Trophoblast cell (in vitro differentiated cells and primary cell): ENCODE data around the gene SH3BP5.

ENCODE experiments used
- DNase-seq, 2 donors: peaks; one replicate each; pipeline ENCODE4 v3.0.0-alpha.2; 2016
- H2AFZ ChIP-seq: 2 replicates; pipeline ENCODE4 v1.6.1; 2013; ENCODE audit warnings: low read length, moderate library complexity, mild to moderate bottlenecking; ENCODE audit not compliant: insufficient read depth, poor library complexity
- H2AK5ac ChIP-seq: 2 replicates; pipeline ENCODE4 v1.6.1; 2013; ENCODE audit warnings: mild to moderate bottlenecking, low read length
- H2BK120ac ChIP-seq: 2 replicates; pipeline ENCODE4 v1.6.1; 2013; ENCODE audit warnings: low read length, mild to moderate bottlenecking, moderate library complexity; ENCODE audit not compliant: insufficient read depth, poor library complexity
- H2BK12ac ChIP-seq: 2 replicates; pipeline ENCODE4 v1.6.1; 2013; ENCODE audit warnings: mild to moderate bottlenecking, low read length, moderate library complexity
- H2BK5ac ChIP-seq: 2 replicates; pipeline ENCODE4 v1.6.1; 2013; ENCODE audit warnings: low read length, low read depth, moderate library complexity, mild to moderate bottlenecking; ENCODE audit not compliant: poor library complexity
- H3K14ac ChIP-seq: 2 replicates; pipeline ENCODE4 v1.6.1; 2013; ENCODE audit warnings: mild to moderate bottlenecking, low read length
- H3K18ac ChIP-seq: 2 replicates; pipeline ENCODE4 v1.6.1; 2013; ENCODE audit warnings: mild to moderate bottlenecking, low read length
- H3K23ac ChIP-seq: 2 replicates; pipeline ENCODE4 v1.6.1; 2013; ENCODE audit warnings: low read length
- H3K27ac ChIP-seq: 2 replicates; pipeline ENCODE4 v1.5.1; 2013; ENCODE audit warnings: low read depth, mild to moderate bottlenecking, inconsistent platforms, low read length, moderate library complexity
- H3K27me3 ChIP-seq: 2 replicates; pipeline ENCODE4 v1.6.1; 2013; ENCODE audit warnings: inconsistent platforms, mild to moderate bottlenecking, low read length, moderate library complexity; ENCODE audit not compliant: insufficient read depth
- H3K36me3 ChIP-seq, 2 experiments: 1 replicate in 1 of 2; 2 replicates in 1 of 2; pipeline ENCODE4 v1.6.1; 2013; ENCODE audit warnings: low read length in 2 of 2, mild to moderate bottlenecking in 2 of 2, moderate library complexity in 1 of 2; ENCODE audit not compliant: insufficient read depth in 2 of 2, control insufficient read depth in 1 of 2
- H3K4ac ChIP-seq: 2 replicates; pipeline ENCODE4 v1.6.1; 2013; ENCODE audit warnings: low read depth, mild to moderate bottlenecking, low read length, moderate library complexity
- H3K4me1 ChIP-seq, 2 experiments: 1 replicate in 1 of 2; 2 replicates in 1 of 2; pipeline ENCODE4 v1.6.1; 2013; ENCODE audit warnings: low read length in 2 of 2, mild to moderate bottlenecking in 2 of 2, moderate library complexity in 1 of 2; ENCODE audit not compliant: insufficient read depth in 2 of 2, control insufficient read depth in 1 of 2
- H3K4me2 ChIP-seq: 2 replicates; pipeline ENCODE4 v1.6.1; 2013; ENCODE audit warnings: inconsistent platforms, mild to moderate bottlenecking, low read length, moderate library complexity
- H3K4me3 ChIP-seq: 2 replicates; pipeline ENCODE4 v1.5.1; 2013; ENCODE audit warnings: mild to moderate bottlenecking, low read depth, low read length, inconsistent platforms
- H3K79me1 ChIP-seq: one replicate; pipeline ENCODE4 v1.6.1; 2013; ENCODE audit warnings: low read length
- H3K79me2 ChIP-seq: 2 replicates; pipeline ENCODE4 v1.6.1; 2013; ENCODE audit warnings: low read length, mild to moderate bottlenecking; ENCODE audit not compliant: control insufficient read depth, insufficient read depth, poor library complexity
- H3K9ac ChIP-seq: 2 replicates; pipeline ENCODE4 v1.6.1; 2013; ENCODE audit warnings: mild to moderate bottlenecking, low read length
- H3K9me3 ChIP-seq: 2 replicates; pipeline ENCODE4 v1.6.1; 2013; ENCODE audit warnings: low read depth, mild to moderate bottlenecking, control low read depth, inconsistent platforms, low read length; ENCODE audit not compliant: insufficient read depth
- H4K12ac ChIP-seq: 2 replicates; pipeline ENCODE4 v1.6.1; 2013; ENCODE audit warnings: low read depth, mild to moderate bottlenecking, low read length, moderate library complexity
- H4K8ac ChIP-seq: 2 replicates; pipeline ENCODE4 v1.6.1; 2013; ENCODE audit warnings: low read depth, mild to moderate bottlenecking, low read length, moderate library complexity
- H4K91ac ChIP-seq: one replicate; pipeline ENCODE4 v1.6.1; 2013; ENCODE audit warnings: low read depth, mild to moderate bottlenecking, low read length, moderate library complexity
- WGBS: extraction: QIAGEN DNeasy Blood & Tissue Kit; methylation state at CpG from one replicate; pipeline ENCODE4 v1.1.7; 2013; ENCODE audit warnings: missing lambda C conversion rate; ENCODE audit not compliant: insufficient read length, insufficient coverage; ENCODE audit errors: extremely low coverage; 5-methylcytosine and 5-hydroxymethylcytosine counted together

Gene SH3BP5

GRCh38 chr3:15243822-15244482 is 88.4 kb downstream of the SH3BP5 start:
- Histone ChIP-seq H3K14ac (no peak overlapping the region), H3K4me1 (no peaks in the 10 kb centered on the region), H3K9me3 (no peaks in the 10 kb centered on the region), H3K4ac (no peak overlapping the region), H3K18ac (no peak overlapping the region), H3K23ac (no peak overlapping the region), H3K9ac (no peak overlapping the region), H4K91ac (no peak overlapping the region), H3K4me2 (no peak overlapping the region), H4K8ac (no peak overlapping the region), H3K4me3 (no peak overlapping the region), H3K27ac (no peak overlapping the region), H2BK5ac (no peak overlapping the region), H4K12ac (no peak overlapping the region), H2AFZ (no peak overlapping the region), H2AK5ac (no peak overlapping the region), H3K79me2 (no peaks in the 10 kb centered on the region), H3K79me1 (no peaks in the 10 kb centered on the region), H2BK12ac (no peak overlapping the region), H3K36me3 (peaks cover 10 to 11% of the 10 kb centered on the region in 2 experiments), H2BK120ac (no peak overlapping the region), H3K27me3 (no peaks in the 10 kb centered on the region)
- no CpG with 5 or more reads among the region's 5 CpGs for WGBS
- no peak for DNase-seq

DNA sequence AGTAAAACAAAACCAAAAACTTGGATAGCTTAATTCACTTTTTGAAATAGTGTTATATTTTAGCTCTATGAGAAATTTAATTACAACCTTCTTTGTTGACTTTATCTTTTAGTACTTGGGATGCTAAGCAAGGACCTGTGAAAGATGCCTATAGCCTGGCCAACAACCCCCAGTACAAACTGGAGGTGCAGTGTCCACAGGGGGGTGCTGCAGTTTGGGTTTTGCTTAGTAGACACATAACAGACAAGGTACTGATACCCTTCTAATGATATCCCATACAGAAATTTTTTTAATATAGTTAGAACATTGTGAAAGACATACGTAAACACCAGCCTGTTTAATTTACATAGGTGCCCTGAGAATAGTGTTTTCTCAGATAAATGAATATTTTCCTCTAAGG is 91.0 kb downstream of the SH3BP5 start:
- Histone ChIP-seq H3K23ac (no peak overlapping the region), H3K4me2 (no peak overlapping the region), H4K91ac (no peak overlapping the region), H3K4me1 (no peaks in the 10 kb centered on the region), H4K12ac (no peak overlapping the region), H3K14ac (no peak overlapping the region), H2AFZ (no peak overlapping the region), H2BK12ac (no peak overlapping the region), H3K79me2 (no peaks in the 10 kb centered on the region), H3K79me1 (no peaks in the 10 kb centered on the region), H4K8ac (no peak overlapping the region), H3K9ac (no peak overlapping the region), H3K4ac (no peak overlapping the region), H2BK5ac (no peak overlapping the region), H3K4me3 (no peak overlapping the region), H2BK120ac (no peak overlapping the region), H2AK5ac (no peak overlapping the region), H3K9me3 (no peaks in the 10 kb centered on the region), H3K27me3 (no peaks in the 10 kb centered on the region), H3K36me3 (peaks cover 7 to 8% of the 10 kb centered on the region in 2 experiments), H3K27ac (no peak overlapping the region), H3K18ac (no peak overlapping the region)
- DNase-seq, result peak; percentile 10 to 31
- WGBS, result no CpG with 5 or more reads among the region's 1 CpG

DNA sequence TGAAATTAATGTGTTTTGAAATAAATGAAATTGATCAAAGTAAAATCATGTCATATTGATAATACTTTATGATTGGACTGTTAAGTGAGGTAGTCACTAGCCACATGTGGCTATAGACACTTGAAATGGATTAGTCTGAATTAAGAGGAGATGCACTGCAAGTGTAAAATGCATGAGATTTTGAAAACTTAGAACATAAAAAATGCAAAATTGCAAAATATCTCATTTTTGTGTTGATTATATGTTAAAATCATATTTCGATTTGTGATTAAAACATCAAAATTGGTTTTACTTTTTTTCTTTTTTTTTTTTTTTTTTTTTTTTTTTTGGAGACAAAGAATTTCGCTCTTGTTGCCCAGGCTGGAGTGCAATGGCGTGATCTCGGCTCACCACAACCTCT is 103.1 kb downstream of the SH3BP5 start:
- Histone ChIP-seq H3K14ac (no peak overlapping the region), H3K4me3 (no peak overlapping the region), H3K18ac (no peak overlapping the region), H4K12ac (no peak overlapping the region), H2BK120ac (no peak overlapping the region), H3K27me3 (no peaks in the 10 kb centered on the region), H2BK12ac (no peak overlapping the region), H3K9ac (no peak overlapping the region), H3K4me1 (no peaks in the 10 kb centered on the region), H3K9me3 (no peaks in the 10 kb centered on the region), H4K8ac (no peak overlapping the region), H3K23ac (no peak overlapping the region), H2BK5ac (no peak overlapping the region), H4K91ac (no peak overlapping the region), H3K36me3 (peaks cover 8 to 10% of the 10 kb centered on the region in 2 experiments), H3K4ac (no peak overlapping the region), H3K27ac (no peak overlapping the region), H3K79me1 (no peaks in the 10 kb centered on the region), H2AFZ (no peak overlapping the region), H2AK5ac (no peak overlapping the region), H3K4me2 (no peak overlapping the region), H3K79me2 (no peaks in the 10 kb centered on the region)
- WGBS, result no CpG with 5 or more reads among the region's 4 CpGs
- DNase-seq, result no peak

DNA sequence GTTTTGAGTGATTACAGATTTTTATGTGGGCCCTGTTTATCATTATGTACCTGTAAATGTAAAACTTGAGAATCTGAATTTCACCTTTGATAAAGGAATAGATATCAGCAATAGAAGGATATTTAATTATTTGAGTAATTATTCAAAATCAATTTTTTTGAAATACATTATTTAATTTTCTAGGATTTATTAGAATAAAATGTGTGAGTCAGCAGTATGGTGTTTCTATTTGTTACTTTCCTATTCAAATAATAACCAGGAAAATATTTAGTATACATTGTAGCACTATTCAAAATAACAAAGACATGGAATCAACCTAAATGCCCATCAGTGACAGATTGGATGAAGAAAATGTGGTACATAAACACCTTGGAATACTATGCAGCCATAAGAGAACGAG is 104.2 kb downstream of the SH3BP5 start:
- no peaks in the 10 kb centered on the region for H3K79me2 ChIP-seq
- H3K27me3 ChIP-seq, result no peaks in the 10 kb centered on the region
- no peak overlapping the region for H3K18ac ChIP-seq
- H3K9ac ChIP-seq, result no peak overlapping the region
- H3K4me1 ChIP-seq, result no peaks in the 10 kb centered on the region
- H2AK5ac ChIP-seq, result no peak overlapping the region
- no peak overlapping the region for H3K27ac ChIP-seq
- H3K36me3 ChIP-seq, result peaks cover 6 to 10% of the 10 kb centered on the region in 2 experiments
- H3K4me3 ChIP-seq, result no peak overlapping the region
- no peak for DNase-seq
- H4K8ac ChIP-seq, result no peak overlapping the region
- H3K14ac ChIP-seq, result no peak overlapping the region
- H3K4ac ChIP-seq, result no peak overlapping the region
- no peak overlapping the region for H2BK120ac ChIP-seq
- H4K91ac ChIP-seq, result no peak overlapping the region
- H3K4me2 ChIP-seq, result no peak overlapping the region
- H4K12ac ChIP-seq, result no peak overlapping the region
- no peak overlapping the region for H2BK12ac ChIP-seq
- WGBS, result no CpG with 5 or more reads among the region's 1 CpG
- H2BK5ac ChIP-seq, result no peak overlapping the region
- no peaks in the 10 kb centered on the region for H3K9me3 ChIP-seq
- no peak overlapping the region for H2AFZ ChIP-seq
- H3K23ac ChIP-seq, result no peak overlapping the region
- H3K79me1 ChIP-seq, result no peaks in the 10 kb centered on the region
